K562 (cell line): ENCODE results near the gene FBXO28. TPM values are rescaled to one million over a fixed set of nuclear protein-coding genes. Genes with fewer than 3 reads are reported as not detected.

Source experiments
- ATAC-seq: fragments of 200-7000 bp; cut with Tn5 transposase; 3 replicates; pipeline ENCODE4 v1.9.1; 2020; ENCODE audit warnings: moderate library complexity
- BruUV-seq: library from RNA; stranded (reverse); fragments of 400-500 nt; replicated peaks from 2 replicates; lab custom pipeline; 2021; lab: Mats Ljungman, UMichigan
- CTCF ChIA-PET: fragments of 300-600 bp; formaldehyde crosslinking; extraction: SDS; loops from one replicate; lab custom pipeline; 2021; ENCODE audit warnings: low intra/inter-chr PET ratio; lab: Yijun Ruan, JAX
- POLR2A ChIA-PET: fragments of 300-600, 350-650 bp; sonication (Branson Sonifier 250); formaldehyde crosslinking; extraction: SDS; loops from one replicate; lab custom pipeline; 2021; ENCODE audit warnings: antibody characterized with exemption, inconsistent platforms; lab: Yijun Ruan, JAX
- DNase-seq, 4 experiments: peaks; one replicate each; pipeline versions ENCODE4 v3.0.0 to v3.0.0-alpha.2; 2011 to 2018; ENCODE audit warnings: low spot score in 3 of 4, mixed read lengths in 3 of 4; ENCODE audit errors: extremely low read depth in 1 of 4
- FAIRE-seq: peaks from 2 replicates; lab custom pipeline; 2011; peaks lifted over from hg19 to GRCh38; lab: Jason Lieb, UNC
- H2AFZ ChIP-seq: 2 replicates; pipeline ENCODE4 v1.6.0; 2011; ENCODE audit warnings: low read depth, low read length, control low read depth, inconsistent platforms
- H3K27ac ChIP-seq: fragments of 200-600 bp; 3 replicates; pipeline ENCODE4 v1.8.0; 2011; ENCODE audit warnings: low read depth, mild to moderate bottlenecking, control low read depth, inconsistent platforms, low read length, moderate library complexity, mixed read lengths; ENCODE audit errors: extremely low read depth
- H3K27me3 ChIP-seq, 2 experiments: fragments of 300-600 bp in 1 of 2; 2 replicates in 1 of 2; 3 replicates in 1 of 2; pipeline versions ENCODE4 v1.6.0 to v1.8.0; 2011; ENCODE audit warnings: inconsistent platforms in 2 of 2, low read length in 2 of 2, mild to moderate bottlenecking in 1 of 2, mixed read lengths in 1 of 2, moderate library complexity in 1 of 2; ENCODE audit not compliant: control insufficient read depth in 2 of 2, insufficient read depth in 2 of 2
- H3K36me3 ChIP-seq: fragments of 300-600 bp; 3 replicates; pipeline ENCODE4 v1.8.0; 2011; ENCODE audit warnings: mild to moderate bottlenecking, low read length, inconsistent platforms; ENCODE audit not compliant: control insufficient read depth, insufficient read depth
- H3K4me1 ChIP-seq, 2 experiments: fragments of 200-600 bp in 1 of 2; replicated peaks in 1 of 2; 2 replicates in 1 of 2; 3 replicates in 1 of 2; pipeline versions ENCODE4 v1.5.1 to v1.8.0; 2011; ENCODE audit warnings: inconsistent platforms in 2 of 2, low read length in 2 of 2, mild to moderate bottlenecking in 1 of 2, mixed read lengths in 1 of 2, moderate library complexity in 1 of 2; ENCODE audit not compliant: control insufficient read depth in 2 of 2, insufficient read depth in 2 of 2
- H3K4me2 ChIP-seq: 2 replicates; pipeline ENCODE4 v1.6.1; 2011; ENCODE audit warnings: low read length, control low read depth, inconsistent platforms, mixed read lengths; ENCODE audit not compliant: insufficient read depth
- H3K4me3 ChIP-seq: fragments of 200-600 bp; sonication (generic), shearing (Covaris generic); 2 replicates; pipeline ENCODE4 v1.5.1; 2016; ENCODE audit warnings: control low read depth, inconsistent platforms
- H3K79me2 ChIP-seq: fragments of 200-600 bp; 3 replicates; pipeline ENCODE4 v1.8.0; 2011; ENCODE audit warnings: low read length, inconsistent platforms; ENCODE audit not compliant: control insufficient read depth, insufficient read depth
- H3K9ac ChIP-seq, 2 experiments: 2 replicates each; pipeline versions ENCODE4 v1.6.0 to v1.6.1; 2011; ENCODE audit warnings: low read depth in 2 of 2, low read length in 2 of 2, control low read depth in 1 of 2, inconsistent platforms in 1 of 2, mild to moderate bottlenecking in 1 of 2, mixed read lengths in 1 of 2; ENCODE audit not compliant: insufficient read depth in 1 of 2
- H3K9me1 ChIP-seq: one replicate; pipeline ENCODE4 v1.6.0; 2011; ENCODE audit warnings: inconsistent platforms, mild to moderate bottlenecking, low read length, moderate library complexity; ENCODE audit not compliant: control insufficient read depth, insufficient read depth
- H3K9me3 ChIP-seq: replicated peaks from 2 replicates; pipeline ENCODE4 v1.5.1; 2011; ENCODE audit warnings: low read depth, low read length, inconsistent platforms; ENCODE audit not compliant: control insufficient read depth, insufficient read depth
- H4K20me1 ChIP-seq: replicated peaks from 2 replicates; pipeline ENCODE4 v1.6.1; 2011; ENCODE audit warnings: low read length, inconsistent platforms, mixed read lengths; ENCODE audit not compliant: control insufficient read depth, insufficient read depth
- ADNP ChIP-seq: fragments of 200-800 bp; sonication (Bioruptor generic); IDR thresholded peaks from 2 replicates; pipeline ENCODE4 v1.6.1; 2016; ENCODE audit warnings: missing genetic modification characterization, missing compliant biosample characterization
- BRF1 ChIP-seq: IDR thresholded peaks from 3 replicates; pipeline ENCODE4 v1.6.1; 2011; ENCODE audit warnings: borderline replicate concordance, mild to moderate bottlenecking; ENCODE audit not compliant: insufficient read length; ENCODE audit errors: extremely low read depth
- C11orf30 ChIP-seq: fragments of 450-650 bp; IDR thresholded peaks from 2 replicates; pipeline ENCODE4 v1.6.1; 2016; ENCODE audit warnings: low read depth, mild to moderate bottlenecking
- E2F5 ChIP-seq: sonication (generic); formaldehyde crosslinking; IDR thresholded peaks from 2 replicates; pipeline ENCODE4 v1.8.0; 2022; ENCODE audit warnings: mild to moderate bottlenecking, missing genetic modification reagents
- NFIC ChIP-seq: fragments of 450-650 bp; IDR thresholded peaks from 2 replicates; pipeline ENCODE4 v1.6.1; 2017; ENCODE audit warnings: mild to moderate bottlenecking, inconsistent platforms
- RNF219 ChIP-seq: fragments of 250-450 bp; sonication (Bioruptor Pico); IDR thresholded peaks from 2 replicates; pipeline ENCODE4 v1.5.0; 2022; ENCODE audit warnings: mild to moderate bottlenecking
- SAFB2 ChIP-seq: fragments of 200-400 bp; formaldehyde crosslinking; IDR thresholded peaks from 2 replicates; pipeline ENCODE4 v1.6.1; 2018; ENCODE audit warnings: borderline replicate concordance, low read length, low read depth, moderate library complexity; ENCODE audit not compliant: severe bottlenecking
- SNIP1 ChIP-seq: fragments of 450-650 bp; IDR thresholded peaks from 2 replicates; pipeline ENCODE4 v1.7.1; 2017; ENCODE audit warnings: low read depth, mild to moderate bottlenecking
- ZNF316 ChIP-seq: fragments of 450-650 bp; IDR thresholded peaks from 2 replicates; pipeline ENCODE4 v1.6.1; 2016
- ZNF431 ChIP-seq: sonication (generic); formaldehyde crosslinking; IDR thresholded peaks from 2 replicates; pipeline ENCODE4 v1.8.0; 2022; ENCODE audit warnings: mild to moderate bottlenecking, missing genetic modification reagents
- WGBS: fragments of 100-300 bp; shearing (Covaris generic); methylation state at CpG from one replicate; pipeline ENCODE4 v1.1.6; 2016; ENCODE audit warnings: low coverage, mixed read lengths; ENCODE audit not compliant: insufficient coverage; ENCODE audit errors: missing lambda C conversion rate; 5-methylcytosine and 5-hydroxymethylcytosine counted together
- in situ Hi-C: fragments of 300-500 bp; cut with MboI; formaldehyde crosslinking; loops from 4 replicates; pipeline ENCODE4 v1.15.0; 2018; ENCODE audit warnings: inconsistent platforms, mixed read lengths
- intact Hi-C: fragments of 100-400 bp; cut with micrococcal nuclease; formaldehyde crosslinking; loops from 2 replicates; pipeline ENCODE4 v1.14.2; 2022
- polyA plus RNA-seq, 8 experiments: library from polyadenylated mRNA; depleted of rRNA in 4 of 8; stranded (reverse) in 5 of 8; unstranded in 3 of 8; fragments of >200 nt; fragmentation: Nextera tagmentation in 2 of 8; fragmentation: Illumina TruSeq in 1 of 8; extraction: Ambion mirVana in 2 of 8; extraction: Trizol in 1 of 8; gene quantifications; 2 replicates each; pipeline versions ENCODE4 v1.2.1 to v1.2.3, GENCODE V29; 2011 to 2014; ENCODE audit warnings: inconsistent platforms in 1 of 8, missing spikeins in 1 of 8
- total RNA-seq, 7 experiments: library from RNA; depleted of rRNA in 6 of 7; stranded (reverse); fragments of >200 nt in 6 of 7; fragmentation: Illumina TruSeq in 2 of 7; extraction: Trizol in 2 of 7; gene quantifications; 2 replicates each; pipeline versions ENCODE4 v1.2.1 to v1.2.3, GENCODE V29; 2011 to 2021; ENCODE audit warnings: low replicate concordance in 1 of 7

Gene FBXO28
- total and polyA plus RNA-seq, 9 of the 15 experiments (the other 6 are each of a cell fraction or from before 2014, with no cell fraction given), result 4.1 to 34.8 (median 25.3) TPM

- H3K9me3 ChIP-seq, result no peaks in the 10 kb centered on the region
- no peak for ATAC-seq
- 96% methylated on average over 3 of the region's 3 CpGs for WGBS
These were observed 37.2 kb downstream of the FBXO28 start for GRCh38 chr1:224151117-224151516.

More at GRCh38 chr1:224151117-224151516, 37.2 kb downstream of the FBXO28 start:
- CTCF ChIA-PET, result interaction anchor here (0.6 kb wide), 1 partner anchor 232 kb away, joined by 3 read pairs; no protein-coding TSS in a partner anchor
- H3K9me1 ChIP-seq, result no peaks in the 10 kb centered on the region
- peaks cover 6% of the 10 kb centered on the region; the same call in 1 of the 3 replicates for H3K79me2 ChIP-seq
- no peaks in the 10 kb centered on the region for H3K4me1 ChIP-seq
- H3K27ac ChIP-seq, result no peak overlapping the region
- peak; percentile 58 for FAIRE-seq
- H3K4me3 ChIP-seq, result no peak overlapping the region
- H2AFZ ChIP-seq, result no peak overlapping the region
- TSS peak; percentile 20 for BruUV-seq
- intact Hi-C loops (no loop called here), in situ Hi-C loops (no loop called here)
- no peaks in the 10 kb centered on the region for H4K20me1 ChIP-seq
- H3K9ac ChIP-seq, result no peak overlapping the region
- POLR2A ChIA-PET, result interaction anchor here (0.6 to 1.1 kb wide), 2 partner anchors 13 to 99 kb away, joined by 3 read pairs; no protein-coding TSS in a partner anchor
- TF ChIP-seq C11orf30, result peak; percentile 23; the same call in 1 of the 2 replicates
- TF ChIP-seq E2F5 (CRISPR knock-in tag), result no peak
- TF ChIP-seq SNIP1, result no peak
- TF ChIP-seq ZNF431 (CRISPR knock-in tag), result no peak
- TF ChIP-seq ZNF316, result peak; percentile 28; the same call in 1 of the 2 replicates
- no peak for TF ChIP-seq BRF1
- no peak for TF ChIP-seq ADNP (tag)
- TF ChIP-seq RNF219, result no peak
- TF ChIP-seq NFIC, result 0 out of 2 replicates have a peak, but pooled peaks have one; percentile 26
- no peak for TF ChIP-seq SAFB2
- no peaks in the 10 kb centered on the region for H3K27me3 ChIP-seq
- no peak overlapping the region for H3K4me2 ChIP-seq
- no peak for DNase-seq
- peaks cover 51% of the 10 kb centered on the region for H3K36me3 ChIP-seq
